Measurements from ENCODE around the gene CERS5.

Gene CERS5

DNA sequence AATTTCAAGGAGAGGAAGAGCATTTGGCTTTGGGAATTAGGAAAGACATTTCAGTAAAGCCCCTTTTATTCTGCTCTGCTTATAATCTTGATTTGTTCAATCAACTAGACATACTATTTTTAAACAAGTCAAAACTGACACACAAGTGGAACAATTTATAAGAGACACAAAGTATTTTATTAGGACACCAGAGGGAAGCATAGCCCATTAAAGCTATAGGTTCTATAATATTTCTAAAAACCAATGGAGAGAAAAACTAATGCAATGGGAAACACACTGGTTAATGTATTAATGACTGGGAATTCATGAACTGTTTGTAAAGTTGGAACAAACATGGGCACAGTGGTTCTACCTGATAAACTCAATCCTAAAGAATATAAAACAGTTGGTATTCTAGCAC lies 15.3 kb upstream of the CERS5 start:
- DNase-seq (ENCODE audit: low read depth), result no peak
- no peak overlapping the region for H3K4me3 ChIP-seq (ENCODE audit: low read depth, low read length)
- TF ChIP-seq, protein P1, sequence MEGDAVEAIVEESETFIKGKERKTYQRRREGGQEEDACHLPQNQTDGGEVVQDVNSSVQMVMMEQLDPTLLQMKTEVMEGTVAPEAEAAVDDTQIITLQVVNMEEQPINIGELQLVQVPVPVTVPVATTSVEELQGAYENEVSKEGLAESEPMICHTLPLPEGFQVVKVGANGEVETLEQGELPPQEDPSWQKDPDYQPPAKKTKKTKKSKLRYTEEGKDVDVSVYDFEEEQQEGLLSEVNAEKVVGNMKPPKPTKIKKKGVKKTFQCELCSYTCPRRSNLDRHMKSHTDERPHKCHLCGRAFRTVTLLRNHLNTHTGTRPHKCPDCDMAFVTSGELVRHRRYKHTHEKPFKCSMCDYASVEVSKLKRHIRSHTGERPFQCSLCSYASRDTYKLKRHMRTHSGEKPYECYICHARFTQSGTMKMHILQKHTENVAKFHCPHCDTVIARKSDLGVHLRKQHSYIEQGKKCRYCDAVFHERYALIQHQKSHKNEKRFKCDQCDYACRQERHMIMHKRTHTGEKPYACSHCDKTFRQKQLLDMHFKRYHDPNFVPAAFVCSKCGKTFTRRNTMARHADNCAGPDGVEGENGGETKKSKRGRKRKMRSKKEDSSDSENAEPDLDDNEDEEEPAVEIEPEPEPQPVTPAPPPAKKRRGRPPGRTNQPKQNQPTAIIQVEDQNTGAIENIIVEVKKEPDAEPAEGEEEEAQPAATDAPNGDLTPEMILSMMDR (conservative IDR thresholded peaks at IDR 0.05; ENCODE audit: low read depth, low read length), result no peak

- DNase-seq (ENCODE audit: low read depth), result no peak
- H3K4me3 ChIP-seq (ENCODE audit: low read depth, low read length), result no peak overlapping the region
- TF ChIP-seq, protein P1 (conservative IDR thresholded peaks at IDR 0.05; ENCODE audit: low read depth, low read length), result no peak
Measured at GRCh38 chr12:50181691-50182090, 14.5 kb upstream of the CERS5 start.

DNA sequence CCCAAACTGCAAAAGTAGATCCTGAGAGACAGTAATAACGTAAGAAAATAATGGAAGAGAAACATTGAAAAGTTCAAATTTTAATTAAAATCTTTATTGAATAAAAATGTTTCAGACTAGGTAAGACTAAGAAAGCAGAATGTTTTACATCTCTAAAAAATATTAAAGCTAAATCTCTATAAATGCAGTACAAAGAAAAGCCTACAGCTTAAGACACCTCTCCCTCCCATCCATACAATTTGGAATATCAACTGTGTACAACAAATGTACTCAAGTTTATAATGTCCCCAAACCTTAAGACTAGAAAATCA lies 8.5 kb upstream of the CERS5 start:
- TF ChIP-seq, protein P1 (conservative IDR thresholded peaks at IDR 0.05; ENCODE audit: low read depth, low read length), result no peak
- DNase-seq (ENCODE audit: low read depth), result no peak
- H3K4me3 ChIP-seq (ENCODE audit: low read depth, low read length), result no peak overlapping the region

DNA sequence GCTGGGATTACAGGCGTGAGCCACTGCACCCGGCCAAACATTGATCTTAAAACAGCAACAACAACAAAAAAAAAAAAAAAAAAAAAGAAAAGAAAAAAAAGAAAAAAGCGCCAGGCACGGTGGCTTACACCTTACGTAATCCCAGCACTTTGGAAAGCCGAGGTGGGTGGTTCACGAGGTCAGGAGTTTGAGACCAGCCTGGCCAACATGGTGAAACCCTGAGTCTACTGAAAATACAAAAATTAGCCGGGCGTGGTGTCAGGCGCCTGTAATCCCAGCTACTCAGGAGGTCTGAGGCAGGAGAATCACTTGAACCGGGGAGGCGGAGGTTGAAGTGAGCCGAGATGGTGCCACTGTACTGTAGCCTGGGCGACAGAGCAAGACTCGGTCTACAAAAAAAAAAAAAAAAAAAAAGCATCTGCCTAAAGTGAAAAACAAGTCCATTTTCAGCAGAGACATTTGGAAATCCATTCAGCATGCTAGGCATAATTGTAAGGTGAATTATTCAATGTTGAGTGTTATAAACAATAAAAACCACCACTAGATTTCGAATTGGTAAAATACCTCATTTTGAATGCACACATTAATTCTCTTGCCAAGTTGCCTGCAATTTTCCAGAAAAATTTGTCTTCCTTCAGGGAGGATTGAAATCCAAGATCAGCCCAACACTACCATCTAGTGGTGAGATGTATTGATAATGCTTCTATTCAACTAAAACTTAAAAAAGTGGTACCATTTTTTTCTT lies 8.0 kb upstream of the CERS5 start:
- no peak overlapping the region for H3K4me3 ChIP-seq (ENCODE audit: low read depth, low read length)
- peak; percentile 89 for DNase-seq (ENCODE audit: low read depth)
- TF ChIP-seq, protein P1 (conservative IDR thresholded peaks at IDR 0.05; ENCODE audit: low read depth, low read length), result peak; percentile 50

GRCh38 chr12:50166799-50167048 lies 445 bp downstream of the CERS5 start:
- TF ChIP-seq, protein P1 (conservative IDR thresholded peaks at IDR 0.05; ENCODE audit: low read depth, low read length), result no peak
- DNase-seq (ENCODE audit: low read depth), result no peak
- peak overlapping the region; percentile 88 for H3K4me3 ChIP-seq (ENCODE audit: low read depth, low read length)

DNA sequence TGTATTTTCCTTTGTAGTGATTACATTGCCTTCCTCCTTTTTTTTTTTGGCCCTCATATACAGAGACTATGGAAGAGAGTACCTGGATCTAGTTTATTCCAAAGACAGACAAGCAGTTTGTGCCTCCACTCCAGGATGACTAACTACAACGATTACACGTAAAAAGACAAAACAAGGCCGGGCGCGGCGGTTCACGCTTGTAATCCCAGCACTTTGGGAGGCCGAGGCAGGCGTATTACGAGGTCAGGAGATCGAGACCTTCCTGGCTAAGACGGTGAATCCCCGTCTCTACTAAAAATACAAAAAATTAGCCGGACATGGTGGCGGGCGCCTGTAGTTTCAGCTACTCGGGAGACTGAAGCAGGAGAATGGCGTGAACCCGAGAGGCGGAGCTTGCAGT lies 2.2 kb downstream of the CERS5 start:
- no peak for DNase-seq (ENCODE audit: low read depth)
- H3K4me3 ChIP-seq (ENCODE audit: low read depth, low read length), result no peak overlapping the region
- TF ChIP-seq, protein P1 (conservative IDR thresholded peaks at IDR 0.05; ENCODE audit: low read depth, low read length), result no peak

- TF ChIP-seq, protein P1 (conservative IDR thresholded peaks at IDR 0.05; ENCODE audit: low read depth, low read length), result no peak
- DNase-seq (ENCODE audit: low read depth), result peak; percentile 53
- no peak overlapping the region for H3K4me3 ChIP-seq (ENCODE audit: low read depth, low read length)
Measured at GRCh38 chr12:50162230-50162629, 4.9 kb downstream of the CERS5 start.
